Measurements from ENCODE around the gene LARP6.
"Not testable (repeated sequence)": the region's sequence is repeated elsewhere in the genome, so short reads cannot be mapped to it uniquely, and the experiment has no call there.

The LARP6 gene
- long read RNA-seq, donor 1, full-length matches to known transcripts: 15 of 15 reads
- long read RNA-seq, donor 1, partial matches to known transcripts: 0 of 15 reads
- long read RNA-seq, donor 1, other reads (novel, unspliced or antisense): 0 of 15 reads
- long read RNA-seq, donor 2, full-length matches to known transcripts: 11 of 11 reads
- long read RNA-seq, donor 2, partial matches to known transcripts: 0 of 11 reads
- long read RNA-seq, donor 2, other reads (novel, unspliced or antisense): 0 of 11 reads
- long read RNA-seq, donor 3, full-length matches to known transcripts: 3 of 3 reads
- long read RNA-seq, donor 3, partial matches to known transcripts: 0 of 3 reads
- long read RNA-seq, donor 3, other reads (novel, unspliced or antisense): 0 of 3 reads
- long read RNA-seq, donor 4, full-length matches to known transcripts: 4 of 4 reads
- long read RNA-seq, donor 4, partial matches to known transcripts: 0 of 4 reads
- long read RNA-seq, donor 4, other reads (novel, unspliced or antisense): 0 of 4 reads
- long read RNA-seq, donor 5, full-length matches to known transcripts: 8 of 8 reads
- long read RNA-seq, donor 5, partial matches to known transcripts: 0 of 8 reads
- long read RNA-seq, donor 5, other reads (novel, unspliced or antisense): 0 of 8 reads
- long read RNA-seq, donor 6, full-length matches to known transcripts: 10 of 10 reads
- long read RNA-seq, donor 6, partial matches to known transcripts: 0 of 10 reads
- long read RNA-seq, donor 6, other reads (novel, unspliced or antisense): 0 of 10 reads
- long read RNA-seq, donor 7: 0 reads
- long read RNA-seq, donor 8, full-length matches to known transcripts: 4 of 4 reads
- long read RNA-seq, donor 8, partial matches to known transcripts: 0 of 4 reads
- long read RNA-seq, donor 8, other reads (novel, unspliced or antisense): 0 of 4 reads

DNA sequence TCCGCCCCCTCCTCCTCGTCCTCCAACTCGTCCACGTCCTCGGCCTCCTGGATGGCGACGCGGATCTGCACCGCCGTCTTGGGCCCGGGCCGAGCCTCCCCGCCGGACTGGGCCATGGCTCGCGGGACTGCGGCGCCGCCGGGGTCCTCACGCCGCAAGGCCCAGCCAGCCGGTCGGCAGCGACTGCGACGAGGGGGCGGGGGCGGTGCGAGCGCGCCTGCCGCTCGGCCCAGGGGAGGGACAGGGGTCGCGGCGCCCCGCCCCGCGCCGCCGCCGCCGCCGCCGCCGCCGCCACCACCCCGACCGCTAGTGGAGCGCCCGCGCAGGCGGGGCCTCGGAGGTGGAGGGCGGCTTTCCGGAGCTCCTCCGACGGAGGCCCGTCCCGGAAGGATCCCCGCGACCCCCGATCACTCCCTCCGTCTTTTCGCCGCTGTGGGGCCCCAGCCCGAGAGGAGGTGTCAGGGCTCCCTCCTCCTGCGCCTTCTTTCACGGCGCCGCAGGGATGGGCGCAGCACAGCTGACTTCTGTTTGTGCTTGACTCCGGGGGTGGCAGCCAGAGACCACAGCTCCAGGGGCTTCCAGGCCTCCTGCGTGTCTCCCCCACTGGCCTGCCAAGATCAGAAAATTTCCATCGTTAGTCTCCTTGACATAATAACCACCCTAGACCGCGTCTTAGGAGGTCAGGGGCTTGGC, at the start of gene LARP6:
TSS of gene LARP6 (minus strand) at position 185 of the 693 bp plus-strand sequence. CDS start at position 116, 69 bp downstream.
- peak; percentile 82 for DNase-seq

GRCh38 chr15:70902107-70902506, 48.1 kb upstream of the LARP6 start:
- DNase-seq: no peak

GRCh38 chr15:70892912-70893560, 39.1 kb upstream of the LARP6 start:
- no peak for DNase-seq

GRCh38 chr15:70892002-70892911, 38.3 kb upstream of the LARP6 start, which contains the start of the genes LRRC49 and THAP10:
Gene LRRC49 (plus strand): TSS chr15:70892826. CDS start chr15:70892895, 69 bp downstream.
Gene THAP10 (minus strand): TSS chr15:70892433. CDS start chr15:70892272, 161 bp downstream.
- peak; percentile 94 for DNase-seq

DNA sequence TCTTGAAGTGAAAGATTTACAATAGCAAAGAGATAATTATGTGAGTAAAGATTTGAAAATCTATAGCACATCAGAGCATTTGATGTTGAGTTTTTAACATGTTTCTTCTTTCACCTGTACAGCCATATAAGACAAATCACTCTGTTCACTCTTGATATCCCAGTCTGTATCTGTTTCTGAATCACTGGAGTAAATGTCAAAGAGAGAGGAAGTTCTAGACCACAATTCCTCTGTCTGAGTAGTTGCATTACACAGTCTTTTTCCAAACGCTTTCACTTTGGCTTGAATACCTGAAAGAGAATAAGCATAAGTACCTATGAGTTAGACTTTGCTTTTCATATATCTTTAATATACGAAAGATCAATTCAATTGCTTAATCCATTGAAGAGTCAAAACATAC, 28.4 kb upstream of the LARP6 start:
- no peak for DNase-seq

- no peak for DNase-seq
These were observed 26.8 kb upstream of the LARP6 start for GRCh38 chr15:70880781-70881180.

DNA sequence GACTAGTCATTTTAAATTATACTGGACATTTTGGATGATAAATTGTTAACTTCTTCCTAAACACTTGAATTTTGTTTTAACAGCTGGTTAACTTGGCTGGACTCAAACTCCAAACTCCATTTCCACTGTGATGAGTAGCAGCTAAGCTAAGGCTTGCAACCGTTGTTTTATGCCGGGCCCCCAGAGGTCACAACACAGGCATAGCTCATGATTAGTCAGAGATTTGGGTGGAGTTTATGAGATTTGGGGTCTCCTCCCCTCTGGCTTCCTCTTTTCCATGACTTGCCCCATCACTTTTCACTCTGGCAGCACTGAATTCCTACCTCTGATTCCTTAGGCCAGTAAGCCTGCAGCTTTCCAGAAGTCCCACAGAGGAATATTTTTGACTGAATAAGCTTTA, 25.4 kb upstream of the LARP6 start:
- DNase-seq: no peak

GRCh38 chr15:70876683-70877082, 22.7 kb upstream of the LARP6 start:
- no peak for DNase-seq

- no peak for DNase-seq
These were observed 22.1 kb upstream of the LARP6 start for GRCh38 chr15:70876011-70876410.

- no peak for DNase-seq
These were observed 21.2 kb upstream of the LARP6 start for GRCh38 chr15:70875001-70875782.

DNA sequence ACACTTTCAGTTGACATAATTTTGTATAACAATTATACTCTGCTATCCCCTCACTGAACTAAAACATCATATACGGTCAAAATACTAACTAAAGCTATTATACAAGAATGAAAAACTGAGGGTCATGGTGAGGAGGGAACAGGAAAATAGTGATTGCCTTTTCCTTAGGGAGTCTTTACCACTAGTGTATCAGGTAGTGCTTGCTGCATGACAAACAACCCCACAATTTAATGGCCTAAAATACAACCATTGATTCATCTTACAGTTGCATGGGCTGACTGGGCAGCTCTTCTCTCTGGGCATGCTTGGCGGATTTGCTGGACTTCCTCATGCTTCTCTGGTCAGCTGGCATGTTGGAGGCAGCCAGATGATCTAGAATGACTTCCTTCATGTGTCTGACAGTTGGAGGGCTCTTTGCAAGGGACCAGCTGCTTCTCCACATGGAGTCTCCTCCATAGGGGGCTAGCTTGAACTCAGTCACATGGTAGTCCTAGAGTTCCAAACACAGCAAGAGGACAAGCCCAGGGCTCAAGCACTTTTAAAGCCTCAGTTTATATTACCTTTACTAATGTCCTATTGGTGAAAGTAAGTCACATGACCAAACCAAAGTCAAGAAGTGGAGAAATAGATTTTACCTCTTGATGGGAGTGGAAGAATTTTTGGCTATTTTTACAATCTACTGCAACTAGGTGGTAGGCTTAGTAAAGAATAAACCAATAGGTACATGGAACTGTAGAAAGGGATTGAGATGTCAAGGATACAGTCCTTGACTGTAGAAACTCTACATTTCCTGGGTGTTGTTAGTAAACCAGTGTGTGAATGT, 19.5 kb upstream of the LARP6 start:
- DNase-seq: no peak

GRCh38 chr15:70871490-70871889, 17.5 kb upstream of the LARP6 start:
- not testable (repeated sequence) for DNase-seq

GRCh38 chr15:70870051-70870450, 16.1 kb upstream of the LARP6 start:
- no peak for DNase-seq

- no peak for DNase-seq
These were observed 15.4 kb upstream of the LARP6 start for GRCh38 chr15:70869346-70869745.

- DNase-seq: no peak
These were observed 14.0 kb upstream of the LARP6 start for GRCh38 chr15:70867911-70868467.

GRCh38 chr15:70866982-70867641, 13.2 kb upstream of the LARP6 start:
- DNase-seq: no peak

DNA sequence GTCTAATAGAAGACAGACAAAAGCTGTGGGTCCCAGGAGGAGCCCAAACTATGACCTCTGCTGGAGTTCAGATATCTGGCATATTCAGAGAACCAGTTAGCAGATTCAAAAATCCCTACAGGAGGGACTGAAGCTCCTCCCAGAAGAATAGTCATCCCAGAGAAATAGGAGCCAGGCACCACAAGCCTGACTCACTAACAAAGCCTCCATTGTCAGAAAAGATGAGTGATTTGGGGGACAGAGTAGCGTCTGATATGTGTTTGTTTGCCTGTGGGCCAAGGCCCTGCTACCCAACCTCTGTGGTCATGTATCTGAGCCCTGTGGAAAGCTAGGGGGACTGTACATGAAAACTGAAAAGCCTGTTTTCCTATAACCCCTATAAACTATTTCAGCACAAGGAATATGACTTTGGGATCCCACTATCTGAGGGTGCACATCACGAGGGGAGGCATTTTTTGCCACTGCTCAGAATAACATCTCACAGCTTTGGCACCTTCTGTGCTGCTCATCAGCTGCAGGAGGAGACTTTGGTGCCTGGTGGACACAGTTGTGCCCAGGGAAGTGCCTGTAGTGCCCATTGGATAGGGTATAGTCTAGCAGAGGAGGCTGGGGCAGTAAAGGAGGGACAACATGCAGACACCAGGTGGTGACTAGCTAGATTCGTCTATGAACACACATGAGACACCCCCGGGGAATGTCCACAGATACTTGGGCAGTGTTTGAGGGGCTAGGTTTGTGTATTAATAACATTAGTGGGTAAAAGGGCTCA, 9.7 kb upstream of the LARP6 start:
- DNase-seq: no peak

Measured in right kidney (tissue), 9 donors.